22Rv1 (cell line): ENCODE results near the gene CXCL17.

Experiments
- H3K27ac ChIP-seq: fragments of 450-650 bp; 2 replicates; pipeline ENCODE4 v1.5.1; 2017
- ZFX ChIP-seq: fragments of 450-650 bp; IDR thresholded peaks from 2 replicates; pipeline ENCODE4 v1.6.1; 2017; ENCODE audit warnings: antibody characterized with exemption, borderline replicate concordance
- TF ChIP-seq, protein P1 (sequence below): fragments of 450-650 bp; IDR thresholded peaks from 2 replicates; pipeline ENCODE4 v1.5.1; 2017; ENCODE audit warnings: mild to moderate bottlenecking

CXCL17 gene

DNA sequence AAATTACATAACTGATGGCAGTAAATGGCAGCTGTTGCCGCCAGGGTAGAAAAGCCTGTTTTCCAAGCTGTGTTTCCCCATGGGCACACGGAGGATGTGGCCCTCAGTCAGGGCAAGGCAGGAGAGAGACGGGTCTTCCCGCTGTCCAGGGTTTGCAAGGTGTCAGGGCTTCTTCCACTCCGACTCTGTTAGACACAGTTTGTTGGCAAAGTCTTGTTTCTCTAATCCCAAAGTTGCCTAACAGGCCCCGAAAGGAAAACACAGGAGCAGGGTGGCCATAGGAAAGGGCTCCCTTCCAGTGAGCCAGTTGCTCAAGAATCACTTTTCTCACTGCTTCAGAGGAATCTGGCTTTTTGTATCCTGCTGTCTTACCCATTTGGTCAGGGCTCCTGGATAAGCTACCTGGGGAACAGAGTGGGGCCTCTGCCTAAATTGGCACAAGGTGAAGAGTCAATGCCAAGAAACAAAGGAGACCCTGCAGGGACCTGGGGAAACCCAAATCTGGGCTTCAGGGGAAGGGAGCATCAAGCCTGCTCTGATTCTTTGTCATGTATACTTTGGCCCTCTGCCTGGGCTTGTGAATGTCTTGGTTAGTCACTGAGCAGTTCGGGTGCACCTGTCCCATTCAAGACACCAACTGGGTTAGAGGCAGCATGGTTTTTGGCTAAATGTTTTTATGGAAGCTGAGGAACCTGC lies 29.0 kb upstream of the CXCL17 start:
- no peak for TF ChIP-seq ZFX
- TF ChIP-seq, protein P1, sequence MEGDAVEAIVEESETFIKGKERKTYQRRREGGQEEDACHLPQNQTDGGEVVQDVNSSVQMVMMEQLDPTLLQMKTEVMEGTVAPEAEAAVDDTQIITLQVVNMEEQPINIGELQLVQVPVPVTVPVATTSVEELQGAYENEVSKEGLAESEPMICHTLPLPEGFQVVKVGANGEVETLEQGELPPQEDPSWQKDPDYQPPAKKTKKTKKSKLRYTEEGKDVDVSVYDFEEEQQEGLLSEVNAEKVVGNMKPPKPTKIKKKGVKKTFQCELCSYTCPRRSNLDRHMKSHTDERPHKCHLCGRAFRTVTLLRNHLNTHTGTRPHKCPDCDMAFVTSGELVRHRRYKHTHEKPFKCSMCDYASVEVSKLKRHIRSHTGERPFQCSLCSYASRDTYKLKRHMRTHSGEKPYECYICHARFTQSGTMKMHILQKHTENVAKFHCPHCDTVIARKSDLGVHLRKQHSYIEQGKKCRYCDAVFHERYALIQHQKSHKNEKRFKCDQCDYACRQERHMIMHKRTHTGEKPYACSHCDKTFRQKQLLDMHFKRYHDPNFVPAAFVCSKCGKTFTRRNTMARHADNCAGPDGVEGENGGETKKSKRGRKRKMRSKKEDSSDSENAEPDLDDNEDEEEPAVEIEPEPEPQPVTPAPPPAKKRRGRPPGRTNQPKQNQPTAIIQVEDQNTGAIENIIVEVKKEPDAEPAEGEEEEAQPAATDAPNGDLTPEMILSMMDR: no peak
- H3K27ac ChIP-seq: no peak overlapping the region

DNA sequence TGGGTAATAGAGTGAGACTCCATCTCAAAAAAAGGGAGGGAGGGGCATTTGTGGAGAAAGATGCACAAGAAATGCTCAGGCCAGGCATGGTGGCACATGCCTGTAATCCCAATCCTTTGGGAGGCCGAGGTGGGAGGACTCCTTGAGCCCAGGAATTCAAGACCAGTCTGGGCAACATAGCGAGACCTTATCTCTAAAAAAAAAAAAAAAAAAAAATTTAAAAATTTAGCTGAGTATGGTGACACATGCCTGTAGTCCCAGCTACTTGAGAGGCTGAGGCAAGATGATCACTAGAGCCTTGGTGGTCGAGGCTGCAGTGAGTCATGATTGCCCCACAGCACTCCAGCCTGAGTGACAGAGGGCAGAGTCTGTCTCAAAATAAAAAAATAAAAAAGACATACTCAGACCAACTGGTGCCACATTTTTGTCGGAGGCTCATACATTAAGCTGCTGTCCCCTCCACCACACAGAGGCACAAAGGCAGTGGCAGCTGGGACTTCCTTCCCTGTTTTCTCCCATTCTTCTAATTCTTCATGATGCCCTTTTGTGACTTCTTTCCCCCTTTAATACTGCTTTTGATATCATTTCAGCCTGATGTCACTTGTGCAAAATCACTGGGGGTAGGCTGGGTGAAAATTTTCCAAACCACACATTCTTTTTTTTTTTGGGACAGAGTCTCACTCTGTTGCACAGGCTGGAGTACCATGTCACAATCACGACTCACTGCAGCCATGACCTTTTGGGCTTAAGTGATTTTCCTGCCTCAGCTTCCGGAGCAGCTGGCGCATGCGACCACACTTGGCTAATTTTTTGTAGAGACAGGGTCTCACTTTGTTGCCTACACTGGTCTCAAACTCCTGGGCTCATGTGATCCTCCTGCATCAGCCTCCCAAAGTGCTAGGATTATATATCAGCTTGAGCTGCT lies 26.8 kb upstream of the CXCL17 start:
- H3K27ac ChIP-seq: no peak overlapping the region
- no peak for TF ChIP-seq ZFX
- TF ChIP-seq, protein P1: no peak

- H3K27ac ChIP-seq: no peak overlapping the region
- TF ChIP-seq, protein P1: no peak
- no peak for TF ChIP-seq ZFX
These were observed 25.6 kb upstream of the CXCL17 start for GRCh38 chr19:42468273-42468796.

DNA sequence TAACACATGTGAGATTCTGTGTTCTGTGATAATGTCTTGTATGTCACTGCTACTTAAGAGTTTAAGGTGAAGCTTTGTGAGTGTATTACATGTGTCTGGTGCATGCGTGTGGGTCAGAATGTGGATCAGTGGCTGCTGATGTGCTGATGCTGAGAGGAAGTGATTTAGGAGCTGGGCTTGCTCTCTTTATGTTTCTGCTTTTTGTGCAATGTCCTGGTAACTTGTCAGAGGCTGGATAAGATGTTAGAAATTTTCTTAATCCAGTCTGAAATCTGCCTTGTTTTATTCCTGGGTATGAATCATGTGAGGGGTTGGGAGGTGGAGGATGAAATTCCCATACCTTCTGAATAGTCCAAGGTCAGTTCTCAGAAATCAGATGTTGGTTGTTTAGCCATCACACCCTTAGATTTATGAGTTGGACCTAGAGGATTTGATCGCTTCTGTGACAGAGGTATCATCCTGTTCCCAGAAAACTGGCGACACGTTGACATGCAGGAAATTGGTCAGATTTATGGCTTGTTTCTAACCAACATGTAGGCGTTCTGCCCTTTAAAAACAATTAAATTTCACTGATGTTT lies 24.5 kb upstream of the CXCL17 start:
- TF ChIP-seq, protein P1: no peak
- TF ChIP-seq ZFX: no peak
- H3K27ac ChIP-seq: no peak overlapping the region

GRCh38 chr19:42466521-42467182 lies 23.9 kb upstream of the CXCL17 start:
- no peak overlapping the region for H3K27ac ChIP-seq
- TF ChIP-seq, protein P1: no peak
- TF ChIP-seq ZFX: no peak

DNA sequence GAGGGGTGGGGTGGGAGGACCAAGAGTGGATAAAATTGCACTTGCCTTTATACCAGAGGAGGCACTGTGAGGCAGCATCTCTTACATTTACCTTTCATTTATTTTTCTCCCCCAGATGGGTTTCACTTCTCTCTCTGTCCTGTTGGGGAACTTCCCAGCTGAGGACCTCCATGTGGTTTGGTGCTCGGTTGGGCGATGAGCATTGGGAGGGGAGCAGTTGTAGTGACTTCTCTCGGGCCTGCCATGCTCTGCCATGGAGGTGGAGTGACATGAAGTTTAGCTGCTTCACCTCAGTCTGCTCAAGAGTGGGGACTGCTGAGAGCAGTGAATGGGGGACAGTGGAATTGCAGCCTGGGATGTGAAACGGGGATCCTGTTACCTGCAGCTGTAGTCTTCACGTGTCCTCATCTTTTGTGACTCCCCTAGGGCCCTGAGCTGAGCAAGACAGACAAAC lies 23.1 kb upstream of the CXCL17 start:
- TF ChIP-seq ZFX: no peak
- TF ChIP-seq, protein P1: no peak
- H3K27ac ChIP-seq: no peak overlapping the region
